SK-N-SH treated with all-trans-retinoic acid at 6 μM for 48 hours (cell line): ENCODE measurements around the gene PYCR2.

Source experiments
- ARNTL ChIP-seq: fragments of 450-650 bp; formaldehyde crosslinking; IDR thresholded peaks from 2 replicates; pipeline ENCODE4 v1.5.0; 2020; ENCODE audit warnings: low read depth, mild to moderate bottlenecking, moderate library complexity, borderline replicate concordance
- BACH2 ChIP-seq: fragments of 250-450 bp; sonication (Bioruptor Pico); IDR thresholded peaks from 2 replicates; pipeline ENCODE4 v1.9.0; 2021; ENCODE audit warnings: mild to moderate bottlenecking, borderline replicate concordance
- CSDC2 ChIP-seq: fragments of 250-450 bp; sonication (Bioruptor Pico); IDR thresholded peaks from 2 replicates; pipeline ENCODE4 v1.5.0; 2020; ENCODE audit warnings: mild to moderate bottlenecking, moderate library complexity
- ESRRG ChIP-seq: fragments of 250-450 bp; sonication (Bioruptor Pico); IDR thresholded peaks from 2 replicates; pipeline ENCODE4 v1.6.1; 2021; ENCODE audit warnings: mild to moderate bottlenecking
- ISL1 ChIP-seq: fragments of 250-450 bp; sonication (Bioruptor Pico); IDR thresholded peaks from 2 replicates; pipeline ENCODE4 v2.1.2; 2022; ENCODE audit warnings: mild to moderate bottlenecking, moderate library complexity
- RARB ChIP-seq: fragments of 250-450 bp; sonication (Bioruptor Pico); IDR thresholded peaks from 2 replicates; pipeline ENCODE4 v1.8.0; 2021; ENCODE audit warnings: mild to moderate bottlenecking, moderate library complexity
- SNAI2 ChIP-seq: fragments of 250-450 bp; sonication (Bioruptor Pico); IDR thresholded peaks from 2 replicates; pipeline ENCODE4 v1.5.0; 2020; ENCODE audit warnings: mild to moderate bottlenecking, moderate library complexity
- TOX ChIP-seq: fragments of 250-450 bp; sonication (Bioruptor Pico); IDR thresholded peaks from 2 replicates; pipeline ENCODE4 v1.8.0; 2021; ENCODE audit warnings: mild to moderate bottlenecking, moderate library complexity, borderline replicate concordance
- ZFP30 ChIP-seq: fragments of 450-650 bp; formaldehyde crosslinking; IDR thresholded peaks from 2 replicates; pipeline ENCODE4 v1.5.0; 2022; ENCODE audit warnings: mild to moderate bottlenecking, moderate library complexity
- TF ChIP-seq, protein P1 (sequence below): fragments of 250-450 bp; sonication (Bioruptor Pico); IDR thresholded peaks from 2 replicates; pipeline ENCODE4 v1.5.1; 2020; ENCODE audit warnings: low read depth, mild to moderate bottlenecking, moderate library complexity
- TF ChIP-seq, protein P2 (sequence below): fragments of 250-450 bp; sonication (Bioruptor Pico); IDR thresholded peaks from 2 replicates; pipeline ENCODE4 v1.8.0; 2020; ENCODE audit warnings: mild to moderate bottlenecking, moderate library complexity, borderline replicate concordance
- TF ChIP-seq, protein P3 (sequence below): fragments of 250-450 bp; sonication (Bioruptor Pico); IDR thresholded peaks from 2 replicates; pipeline ENCODE4 v1.5.0; 2020; ENCODE audit warnings: mild to moderate bottlenecking, moderate library complexity

DNA sequence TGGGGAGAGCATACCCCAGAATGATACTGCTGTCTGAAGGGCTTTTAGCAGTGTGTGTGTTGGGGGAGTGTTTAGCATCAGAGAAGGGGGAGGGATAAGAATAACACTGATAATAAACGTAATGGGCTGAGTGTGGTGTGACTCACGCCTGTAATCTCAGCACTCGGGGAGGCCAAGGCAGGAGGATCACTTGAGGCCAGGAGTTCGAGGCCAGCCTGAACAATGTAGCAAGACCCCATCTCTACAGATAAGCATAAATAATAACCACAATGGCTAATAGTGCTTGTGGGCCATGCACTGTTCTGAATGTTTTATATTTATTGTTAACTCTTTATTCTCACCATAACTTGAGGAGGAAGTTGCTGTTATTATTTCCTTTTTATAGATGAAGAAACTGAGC, 19.5 kb upstream of the PYCR2 start:
- no peak for TF ChIP-seq RARB (CRISPR knock-in tag)
- TF ChIP-seq BACH2, result no peak
- TF ChIP-seq, protein P1, sequence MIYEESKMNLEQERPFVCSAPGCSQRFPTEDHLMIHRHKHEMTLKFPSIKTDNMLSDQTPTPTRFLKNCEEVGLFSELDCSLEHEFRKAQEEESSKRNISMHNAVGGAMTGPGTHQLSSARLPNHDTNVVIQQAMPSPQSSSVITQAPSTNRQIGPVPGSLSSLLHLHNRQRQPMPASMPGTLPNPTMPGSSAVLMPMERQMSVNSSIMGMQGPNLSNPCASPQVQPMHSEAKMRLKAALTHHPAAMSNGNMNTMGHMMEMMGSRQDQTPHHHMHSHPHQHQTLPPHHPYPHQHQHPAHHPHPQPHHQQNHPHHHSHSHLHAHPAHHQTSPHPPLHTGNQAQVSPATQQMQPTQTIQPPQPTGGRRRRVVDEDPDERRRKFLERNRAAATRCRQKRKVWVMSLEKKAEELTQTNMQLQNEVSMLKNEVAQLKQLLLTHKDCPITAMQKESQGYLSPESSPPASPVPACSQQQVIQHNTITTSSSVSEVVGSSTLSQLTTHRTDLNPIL (CRISPR knock-in tag), result no peak
- TF ChIP-seq, protein P2, sequence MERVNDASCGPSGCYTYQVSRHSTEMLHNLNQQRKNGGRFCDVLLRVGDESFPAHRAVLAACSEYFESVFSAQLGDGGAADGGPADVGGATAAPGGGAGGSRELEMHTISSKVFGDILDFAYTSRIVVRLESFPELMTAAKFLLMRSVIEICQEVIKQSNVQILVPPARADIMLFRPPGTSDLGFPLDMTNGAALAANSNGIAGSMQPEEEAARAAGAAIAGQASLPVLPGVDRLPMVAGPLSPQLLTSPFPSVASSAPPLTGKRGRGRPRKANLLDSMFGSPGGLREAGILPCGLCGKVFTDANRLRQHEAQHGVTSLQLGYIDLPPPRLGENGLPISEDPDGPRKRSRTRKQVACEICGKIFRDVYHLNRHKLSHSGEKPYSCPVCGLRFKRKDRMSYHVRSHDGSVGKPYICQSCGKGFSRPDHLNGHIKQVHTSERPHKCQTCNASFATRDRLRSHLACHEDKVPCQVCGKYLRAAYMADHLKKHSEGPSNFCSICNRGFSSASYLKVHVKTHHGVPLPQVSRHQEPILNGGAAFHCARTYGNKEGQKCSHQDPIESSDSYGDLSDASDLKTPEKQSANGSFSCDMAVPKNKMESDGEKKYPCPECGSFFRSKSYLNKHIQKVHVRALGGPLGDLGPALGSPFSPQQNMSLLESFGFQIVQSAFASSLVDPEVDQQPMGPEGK, result no peak
- TF ChIP-seq SNAI2 (CRISPR knock-in tag), result no peak
- TF ChIP-seq ISL1 (CRISPR knock-in tag), result no peak
- TF ChIP-seq TOX, result no peak
- TF ChIP-seq ZFP30 (CRISPR knock-in tag), result no peak
- no peak for TF ChIP-seq ESRRG
- TF ChIP-seq, protein P3, sequence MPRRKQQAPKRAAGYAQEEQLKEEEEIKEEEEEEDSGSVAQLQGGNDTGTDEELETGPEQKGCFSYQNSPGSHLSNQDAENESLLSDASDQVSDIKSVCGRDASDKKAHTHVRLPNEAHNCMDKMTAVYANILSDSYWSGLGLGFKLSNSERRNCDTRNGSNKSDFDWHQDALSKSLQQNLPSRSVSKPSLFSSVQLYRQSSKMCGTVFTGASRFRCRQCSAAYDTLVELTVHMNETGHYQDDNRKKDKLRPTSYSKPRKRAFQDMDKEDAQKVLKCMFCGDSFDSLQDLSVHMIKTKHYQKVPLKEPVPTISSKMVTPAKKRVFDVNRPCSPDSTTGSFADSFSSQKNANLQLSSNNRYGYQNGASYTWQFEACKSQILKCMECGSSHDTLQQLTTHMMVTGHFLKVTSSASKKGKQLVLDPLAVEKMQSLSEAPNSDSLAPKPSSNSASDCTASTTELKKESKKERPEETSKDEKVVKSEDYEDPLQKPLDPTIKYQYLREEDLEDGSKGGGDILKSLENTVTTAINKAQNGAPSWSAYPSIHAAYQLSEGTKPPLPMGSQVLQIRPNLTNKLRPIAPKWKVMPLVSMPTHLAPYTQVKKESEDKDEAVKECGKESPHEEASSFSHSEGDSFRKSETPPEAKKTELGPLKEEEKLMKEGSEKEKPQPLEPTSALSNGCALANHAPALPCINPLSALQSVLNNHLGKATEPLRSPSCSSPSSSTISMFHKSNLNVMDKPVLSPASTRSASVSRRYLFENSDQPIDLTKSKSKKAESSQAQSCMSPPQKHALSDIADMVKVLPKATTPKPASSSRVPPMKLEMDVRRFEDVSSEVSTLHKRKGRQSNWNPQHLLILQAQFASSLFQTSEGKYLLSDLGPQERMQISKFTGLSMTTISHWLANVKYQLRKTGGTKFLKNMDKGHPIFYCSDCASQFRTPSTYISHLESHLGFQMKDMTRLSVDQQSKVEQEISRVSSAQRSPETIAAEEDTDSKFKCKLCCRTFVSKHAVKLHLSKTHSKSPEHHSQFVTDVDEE (CRISPR knock-in tag), result no peak
- TF ChIP-seq CSDC2 (CRISPR knock-in tag), result no peak
- TF ChIP-seq ARNTL (CRISPR knock-in tag), result no peak
